ENCODE results near the gene C10orf71. TPM values are rescaled to one million over a fixed set of nuclear protein-coding genes. Genes with fewer than 3 reads are reported as not detected.

The C10orf71 gene
- total and polyA plus RNA-seq, 9 donors: 0.01 to 0.03 (median 0.03) TPM; not detected in 6

DNA sequence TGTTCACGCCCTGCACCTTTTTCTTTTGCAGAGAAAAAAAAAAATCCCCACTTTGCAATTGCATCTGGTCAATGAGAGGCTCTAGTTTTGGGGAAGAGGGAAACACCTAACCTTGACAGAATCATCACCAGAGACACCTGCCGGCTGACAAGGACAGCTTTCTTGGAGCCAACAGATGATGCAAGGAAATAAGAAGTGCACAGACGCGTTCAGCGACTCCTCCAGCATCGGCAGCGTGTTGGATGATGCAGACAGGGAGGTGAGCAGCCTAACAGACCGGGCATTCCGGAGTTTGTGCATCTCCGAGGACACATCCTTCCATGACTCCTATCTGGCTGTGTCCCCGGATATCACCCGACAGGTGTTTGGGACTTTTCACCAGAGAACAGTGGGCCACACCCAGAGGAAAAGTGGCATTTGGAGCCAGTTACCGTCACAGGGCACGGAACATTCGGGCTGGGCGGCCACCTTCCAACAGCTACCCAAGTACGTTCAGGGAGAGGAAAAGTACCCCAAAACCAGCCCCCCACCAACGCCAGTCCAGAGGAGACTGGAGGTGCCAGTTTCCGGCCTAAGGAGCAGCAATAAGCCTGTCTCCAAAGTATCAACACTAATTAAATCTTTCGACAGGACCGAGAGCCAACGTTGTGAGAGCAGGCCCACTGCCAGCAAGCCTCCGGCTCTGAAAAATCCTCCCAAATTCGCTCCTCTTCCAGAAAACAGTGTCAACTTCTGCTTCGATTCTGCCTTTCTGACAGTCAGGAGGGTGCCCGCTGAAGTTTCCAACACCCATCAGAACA, 23.6 kb downstream of the C10orf71 start:
- Histone ChIP-seq H3K4me3 (no peak overlapping the region), H3K27me3 (no peaks in the 10 kb centered on the region), H3K9me3 (no peaks in the 10 kb centered on the region), H3K27ac (no peak overlapping the region), H3K36me3 (no peaks in the 10 kb centered on the region), H3K4me1 (ENCODE audit: insufficient read depth) (no peaks in the 10 kb centered on the region)
- intact Hi-C loops (cut with DNase I): no loop called here
- WGBS, 3 donors: 83 to 88% (median 83%) methylated on average over 26 of the region's 26 CpGs
- TF ChIP-seq EP300 (IDR thresholded peaks at IDR 0.05) (no peak), POLR2A (IDR thresholded peaks at IDR 0.05) (no peak)
- TF ChIP-seq, protein P1, sequence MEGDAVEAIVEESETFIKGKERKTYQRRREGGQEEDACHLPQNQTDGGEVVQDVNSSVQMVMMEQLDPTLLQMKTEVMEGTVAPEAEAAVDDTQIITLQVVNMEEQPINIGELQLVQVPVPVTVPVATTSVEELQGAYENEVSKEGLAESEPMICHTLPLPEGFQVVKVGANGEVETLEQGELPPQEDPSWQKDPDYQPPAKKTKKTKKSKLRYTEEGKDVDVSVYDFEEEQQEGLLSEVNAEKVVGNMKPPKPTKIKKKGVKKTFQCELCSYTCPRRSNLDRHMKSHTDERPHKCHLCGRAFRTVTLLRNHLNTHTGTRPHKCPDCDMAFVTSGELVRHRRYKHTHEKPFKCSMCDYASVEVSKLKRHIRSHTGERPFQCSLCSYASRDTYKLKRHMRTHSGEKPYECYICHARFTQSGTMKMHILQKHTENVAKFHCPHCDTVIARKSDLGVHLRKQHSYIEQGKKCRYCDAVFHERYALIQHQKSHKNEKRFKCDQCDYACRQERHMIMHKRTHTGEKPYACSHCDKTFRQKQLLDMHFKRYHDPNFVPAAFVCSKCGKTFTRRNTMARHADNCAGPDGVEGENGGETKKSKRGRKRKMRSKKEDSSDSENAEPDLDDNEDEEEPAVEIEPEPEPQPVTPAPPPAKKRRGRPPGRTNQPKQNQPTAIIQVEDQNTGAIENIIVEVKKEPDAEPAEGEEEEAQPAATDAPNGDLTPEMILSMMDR (IDR thresholded peaks at IDR 0.05): no peak
- DNase-seq: peak in 1 of 5 donors; percentile 6

DNA sequence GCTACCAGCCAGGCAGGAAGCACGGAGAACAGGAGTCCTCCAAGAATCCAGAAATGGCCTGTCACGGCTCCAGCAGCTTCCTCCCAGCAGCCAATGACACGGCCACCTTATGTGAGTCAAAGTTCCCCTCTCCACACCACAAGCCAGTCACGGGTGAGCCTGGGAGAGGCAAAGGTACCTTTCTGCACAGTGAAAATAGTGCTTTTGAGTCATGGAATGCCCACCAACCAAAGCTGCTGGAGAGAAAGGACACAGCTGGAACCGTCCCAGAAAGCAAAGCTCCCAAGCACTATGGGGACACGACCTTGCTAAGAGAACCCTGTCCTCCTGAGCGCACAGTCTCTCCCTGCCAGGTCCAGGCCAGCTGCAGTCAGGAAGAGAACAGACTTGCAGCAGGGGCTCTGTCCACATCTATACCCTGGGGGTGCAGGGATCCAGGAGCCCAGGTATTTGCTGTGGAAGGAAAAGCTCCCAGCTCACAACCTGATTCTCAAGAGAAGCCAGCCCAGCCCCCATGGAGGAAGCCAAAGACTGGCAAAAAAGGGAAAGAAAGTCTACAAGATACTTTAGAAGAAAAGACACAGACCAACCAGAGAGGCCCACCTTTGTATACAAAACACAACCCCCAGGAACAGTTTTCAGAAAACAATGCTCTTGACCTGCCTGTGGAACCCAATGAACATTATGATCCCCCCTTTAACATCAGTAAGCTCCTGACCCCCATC, 24.4 kb downstream of the C10orf71 start:
- Histone ChIP-seq H3K4me1 (ENCODE audit: insufficient read depth) (no peaks in the 10 kb centered on the region), H3K9me3 (no peaks in the 10 kb centered on the region), H3K27me3 (no peaks in the 10 kb centered on the region), H3K27ac (no peak overlapping the region), H3K36me3 (no peaks in the 10 kb centered on the region), H3K4me3 (no peak overlapping the region)
- intact Hi-C loops (cut with DNase I): no loop called here
- WGBS, 3 donors: 57 to 60% (median 59%) methylated on average over 7 of the region's 7 CpGs
- DNase-seq: peak in 1 of 5 donors; percentile 8
- TF ChIP-seq EP300 (IDR thresholded peaks at IDR 0.05): no peak
- TF ChIP-seq POLR2A (IDR thresholded peaks at IDR 0.05): no peak
- TF ChIP-seq, protein P1 (IDR thresholded peaks at IDR 0.05): no peak

DNA sequence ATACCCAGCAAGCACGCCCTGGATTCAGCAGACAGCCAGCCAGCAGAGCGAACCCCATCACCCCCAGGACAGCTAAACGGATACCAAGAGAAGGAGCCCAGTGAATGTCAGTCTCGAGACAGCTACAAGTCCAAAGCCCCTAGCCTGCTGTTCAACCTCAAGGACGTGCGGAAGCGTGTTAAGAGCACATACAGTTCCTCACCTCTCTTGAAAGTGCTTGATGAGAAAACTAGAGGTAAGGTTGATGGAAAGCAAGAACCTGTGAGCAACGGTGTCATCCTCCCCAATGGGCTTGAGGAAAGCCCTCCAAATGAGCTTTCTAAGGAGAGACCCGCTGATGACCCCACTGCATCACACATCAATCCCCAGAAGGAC, 24.9 kb downstream of the C10orf71 start:
- Histone ChIP-seq H3K27ac (no peak overlapping the region), H3K9me3 (no peaks in the 10 kb centered on the region), H3K27me3 (no peaks in the 10 kb centered on the region), H3K36me3 (no peaks in the 10 kb centered on the region), H3K4me3 (no peak overlapping the region), H3K4me1 (ENCODE audit: insufficient read depth) (no peaks in the 10 kb centered on the region)
- TF ChIP-seq, protein P1 (IDR thresholded peaks at IDR 0.05): no peak
- TF ChIP-seq EP300 (IDR thresholded peaks at IDR 0.05): no peak
- TF ChIP-seq POLR2A (IDR thresholded peaks at IDR 0.05): no peak
- intact Hi-C loops (cut with DNase I): no loop called here
- WGBS, 3 donors: 87 to 90% (median 88%) methylated on average over 9 of the region's 9 CpGs
- DNase-seq: peak in 1 of 5 donors; percentile 7

DNA sequence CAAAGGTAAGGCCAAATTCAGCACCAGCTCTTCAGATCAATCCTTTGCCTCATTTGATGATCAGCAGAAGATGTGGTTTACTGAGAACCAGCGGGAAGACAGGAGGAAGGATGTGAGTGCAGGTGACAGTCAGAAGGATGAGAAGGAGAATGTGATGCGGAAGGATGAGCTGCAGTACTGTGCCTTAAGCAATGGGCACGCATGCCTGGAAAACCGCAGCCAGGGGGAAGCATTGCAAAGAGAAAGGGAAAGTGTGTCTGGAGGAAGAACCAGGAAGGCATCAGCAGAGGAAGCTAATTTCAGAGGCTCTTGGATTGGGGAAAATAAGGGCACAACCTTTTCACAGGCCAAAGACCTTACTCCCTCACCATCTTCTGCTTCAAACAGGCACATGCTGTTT, 25.7 kb downstream of the C10orf71 start:
- intact Hi-C loops (cut with DNase I): no loop called here
- H3K9me3 ChIP-seq: no peaks in the 10 kb centered on the region
- H3K27me3 ChIP-seq: no peaks in the 10 kb centered on the region
- DNase-seq: peak in 1 of 5 donors; percentile 2
- 68 to 73% (median 72%) methylated on average over 4 of the region's 4 CpGs for WGBS, 3 donors
- H3K27ac ChIP-seq: no peak overlapping the region
- no peaks in the 10 kb centered on the region for H3K36me3 ChIP-seq
- H3K4me3 ChIP-seq: no peak overlapping the region
- TF ChIP-seq EP300 (IDR thresholded peaks at IDR 0.05): no peak
- TF ChIP-seq, protein P1 (IDR thresholded peaks at IDR 0.05): no peak
- no peaks in the 10 kb centered on the region for H3K4me1 ChIP-seq (ENCODE audit: insufficient read depth)
